ENCODE results near the gene KDM5A. TPM values are rescaled to one million over a fixed set of nuclear protein-coding genes. Genes with fewer than 3 reads are reported as not detected.
"Not testable (repeated sequence)": the region's sequence is repeated elsewhere in the genome, so short reads cannot be mapped to it uniquely, and the experiment has no call there.

KDM5A gene
- total RNA-seq, 3 donors from 2014 or later, result 55.8 to 83.6 (median 57.4) TPM

- H3K4me1 ChIP-seq; H3K27me3 ChIP-seq; H3K27ac ChIP-seq; H3K4me3 ChIP-seq; DNase-seq (ENCODE audit: low spot score in 2 of 2); intact Hi-C loops (cut with DNase I; ENCODE audit: low total_unique reads); H3K9me3 ChIP-seq; H3K36me3 ChIP-seq: not testable (repeated sequence)
These were observed 46.1 kb downstream of the KDM5A start for GRCh38 chr12:343036-343435.

GRCh38 chr12:337039-337438, 52.1 kb downstream of the KDM5A start:
- Histone ChIP-seq H3K36me3 (no peaks in the 10 kb centered on the region), H3K9me3 (no peaks in the 10 kb centered on the region), H3K27me3 (no peaks in the 10 kb centered on the region), H3K27ac (no peak overlapping the region), H3K4me1 (no peaks in the 10 kb centered on the region), H3K4me3 (no peak overlapping the region)
- TF ChIP-seq POLR2A (IDR thresholded peaks at IDR 0.05), result no peak
- no peak for TF ChIP-seq CTCF (IDR thresholded peaks at IDR 0.05)
- no peak for TF ChIP-seq POLR2AphosphoS5 (IDR thresholded peaks at IDR 0.05)
- DNase-seq (ENCODE audit: low spot score in 2 of 2), result no peak
- intact Hi-C loops (cut with DNase I; ENCODE audit: low total_unique reads), result no loop called here

DNA sequence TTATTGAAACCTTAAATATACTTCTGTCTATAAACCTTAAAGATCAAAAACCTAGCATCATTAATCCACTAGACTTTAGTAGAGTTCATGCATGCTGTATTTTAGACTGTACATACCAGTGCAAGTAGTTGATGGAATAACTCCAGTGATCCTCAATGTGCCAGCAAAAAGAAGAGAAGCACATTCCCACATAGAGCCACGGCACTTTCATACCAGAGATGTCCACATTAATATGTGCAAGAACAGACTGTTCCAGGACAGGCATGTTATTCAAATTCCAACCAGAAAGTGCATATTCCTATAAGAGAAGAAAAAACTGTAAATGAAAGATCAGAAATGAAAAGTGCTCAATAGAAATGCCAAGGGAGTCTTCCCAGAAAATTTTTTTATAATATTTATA, 55.0 kb downstream of the KDM5A start:
- intact Hi-C loops (cut with DNase I; ENCODE audit: low total_unique reads), result no loop called here
- no peaks in the 10 kb centered on the region for H3K9me3 ChIP-seq
- no peaks in the 10 kb centered on the region for H3K27me3 ChIP-seq
- H3K4me1 ChIP-seq, result no peaks in the 10 kb centered on the region
- no peak for DNase-seq (ENCODE audit: low spot score in 2 of 2)
- no peak overlapping the region for H3K4me3 ChIP-seq
- TF ChIP-seq CTCF (IDR thresholded peaks at IDR 0.05) (no peak), POLR2A (IDR thresholded peaks at IDR 0.05) (no peak), POLR2AphosphoS5 (IDR thresholded peaks at IDR 0.05) (no peak)
- no peak overlapping the region for H3K27ac ChIP-seq
- no peaks in the 10 kb centered on the region for H3K36me3 ChIP-seq

GRCh38 chr12:332581-333205, 56.4 kb downstream of the KDM5A start:
- Histone ChIP-seq H3K4me1 (no peaks in the 10 kb centered on the region), H3K36me3 (no peaks in the 10 kb centered on the region)
- intact Hi-C loops (cut with DNase I; ENCODE audit: low total_unique reads), result no loop called here

GRCh38 chr12:331287-331686, 57.8 kb downstream of the KDM5A start:
- Histone ChIP-seq H3K4me3 (no peak overlapping the region), H3K9me3 (no peaks in the 10 kb centered on the region), H3K4me1 (no peaks in the 10 kb centered on the region), H3K27ac (no peak overlapping the region), H3K27me3 (no peaks in the 10 kb centered on the region), H3K36me3 (no peaks in the 10 kb centered on the region)
- no peak for DNase-seq (ENCODE audit: low spot score in 2 of 2)
- no peak for TF ChIP-seq POLR2AphosphoS5 (IDR thresholded peaks at IDR 0.05)
- no peak for TF ChIP-seq POLR2A (IDR thresholded peaks at IDR 0.05)
- TF ChIP-seq CTCF (IDR thresholded peaks at IDR 0.05), result no peak
- intact Hi-C loops (cut with DNase I; ENCODE audit: low total_unique reads), result no loop called here

More at GRCh38 chr12:332581-333205, 56.4 kb downstream of the KDM5A start:
- no peak overlapping the region for H3K4me3 ChIP-seq
- H3K9me3 ChIP-seq, result no peaks in the 10 kb centered on the region
- TF ChIP-seq POLR2A (IDR thresholded peaks at IDR 0.05) (no peak), CTCF (IDR thresholded peaks at IDR 0.05) (no peak), POLR2AphosphoS5 (IDR thresholded peaks at IDR 0.05) (no peak)
- no peak for DNase-seq (ENCODE audit: low spot score in 2 of 2)
- H3K27ac ChIP-seq, result no peak overlapping the region
- no peaks in the 10 kb centered on the region for H3K27me3 ChIP-seq
